OCI-LY7 (cell line): ENCODE measurements around the gene BICDL2.

Source experiments
- CTCF ChIP-seq: fragments of 200-600 bp; sonication (generic); conservative IDR thresholded peaks from 2 replicates; pipeline ENCODE4 v1.5.1; 2014; ENCODE audit warnings: mild to moderate bottlenecking, antibody characterized with exemption, low read length, moderate library complexity, mixed read lengths
- EZH2phosphoT487 ChIP-seq: fragments of 200-600 bp; sonication (generic); IDR thresholded peaks from 2 replicates; pipeline ENCODE4 v1.6.1; 2018; ENCODE audit warnings: low read depth, borderline replicate concordance, mild to moderate bottlenecking, mixed run types, antibody characterized with exemption, low read length, moderate library complexity, mixed read lengths

DNA sequence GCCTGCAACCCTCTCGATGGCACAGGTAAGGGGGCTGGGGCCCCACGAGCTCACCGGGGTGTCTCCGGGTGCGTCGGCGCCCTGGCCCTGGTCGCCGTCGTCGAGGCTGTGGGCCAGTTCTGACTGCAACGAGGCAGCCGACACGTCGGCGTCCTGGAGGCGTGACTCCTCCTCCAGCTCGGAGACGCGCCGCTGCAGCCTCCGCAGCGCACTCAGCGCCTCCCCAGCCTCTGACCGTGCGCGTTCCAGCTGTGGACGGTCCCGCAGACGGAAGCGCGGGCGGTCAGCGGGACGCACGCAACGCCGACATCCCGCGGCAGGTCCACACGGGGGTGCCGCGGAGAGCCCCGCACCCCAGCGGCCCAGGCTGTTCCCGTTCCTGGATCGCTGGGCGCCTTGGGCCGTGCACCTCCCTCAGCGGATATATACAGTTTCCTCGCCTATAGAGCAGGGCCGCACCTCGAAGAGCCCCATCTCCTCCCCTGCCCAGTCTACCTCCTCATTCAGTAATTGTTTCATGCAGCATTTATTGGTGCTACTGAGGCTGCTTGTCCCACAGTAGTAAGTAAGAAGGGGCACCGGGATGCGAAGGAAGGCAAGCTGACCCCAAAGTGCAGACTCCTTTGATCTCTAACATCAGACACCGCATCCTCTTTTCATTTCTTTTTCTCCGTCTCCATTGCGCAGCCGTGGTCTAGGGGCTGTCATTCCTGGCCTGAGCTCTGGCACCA lies 7.1 kb downstream of the BICDL2 start:
- no peak for TF ChIP-seq CTCF
- no peak for TF ChIP-seq EZH2phosphoT487
